Omental fat pad (tissue), 4 donors: ENCODE measurements around the gene KCNQ5. TPM values are rescaled to one million over a fixed set of nuclear protein-coding genes. Genes with fewer than 3 reads are reported as not detected.

Experiments used
- ATAC-seq: fragments of 150-250 bp; one replicate; pipeline ENCODE4 v1.9.1; 2016; ENCODE audit warnings: mild to moderate bottlenecking, moderate library complexity; ENCODE audit not compliant: low FRiP score
- DNase-seq: peaks from one replicate; pipeline ENCODE4 v3.0.0-alpha.2; 2019; ENCODE audit warnings: low spot score
- CTCF ChIP-seq, 3 donors: fragments of 450-650 bp; IDR thresholded peaks; one replicate each; pipeline ENCODE4 v1.5.1; 2016 to 2017; ENCODE audit warnings: antibody characterized with exemption in 3 of 3, mild to moderate bottlenecking in 3 of 3, moderate library complexity in 2 of 3
- total RNA-seq, 4 donors: library from RNA; depleted of rRNA; stranded (reverse); fragments of >200 nt; gene quantifications; one replicate each; pipeline ENCODE4 v1.1.0, GENCODE V29; 2016

The KCNQ5 gene
- total RNA-seq, 4 donors from 2014 or later: 0.16 to 0.24 TPM; not detected in 2

GRCh38 chr6:72787391-72788031 is 165.6 kb downstream of the KCNQ5 start:
- ATAC-seq (peak; percentile 44), DNase-seq (no peak)
- TF ChIP-seq CTCF (IDR thresholded peaks at IDR 0.05): no peak

- no peak for DNase-seq
- no peak for ATAC-seq
- no peak for TF ChIP-seq CTCF (IDR thresholded peaks at IDR 0.05)
These were observed 166.3 kb downstream of the KCNQ5 start for GRCh38 chr6:72788188-72788587.

GRCh38 chr6:72789145-72789544 is 167.3 kb downstream of the KCNQ5 start:
- ATAC-seq (no peak), DNase-seq (no peak)
- TF ChIP-seq CTCF (IDR thresholded peaks at IDR 0.05): no peak

- DNase-seq: no peak
- no peak for ATAC-seq
- no peak for TF ChIP-seq CTCF (IDR thresholded peaks at IDR 0.05)
These were observed 170.8 kb downstream of the KCNQ5 start for GRCh38 chr6:72792692-72793091.

- TF ChIP-seq CTCF (IDR thresholded peaks at IDR 0.05): no peak
- no peak for ATAC-seq
- DNase-seq: no peak
These were observed 172.0 kb downstream of the KCNQ5 start for GRCh38 chr6:72793641-72794395.

GRCh38 chr6:72798196-72798595 is 176.3 kb downstream of the KCNQ5 start:
- no peak for TF ChIP-seq CTCF (IDR thresholded peaks at IDR 0.05)
- no peak for ATAC-seq
- no peak for DNase-seq
